H1 (cell line): ENCODE measurements around the gene CMBL. TPM values are rescaled to one million over a fixed set of nuclear protein-coding genes. Genes with fewer than 3 reads are reported as not detected.

Experiments
- CTCF ChIA-PET: fragments of 300-600 bp; sonication (Branson Sonifier 250); formaldehyde crosslinking; loops from one replicate; lab custom pipeline; 2021; ENCODE audit not compliant: partially characterized antibody; lab: Charles Lee
- POLR2A ChIA-PET: fragments of 300-600 bp; sonication (Branson Sonifier 250); formaldehyde crosslinking; loops from one replicate; lab custom pipeline; 2021; ENCODE audit warnings: inconsistent platforms; ENCODE audit not compliant: partially characterized antibody; lab: Charles Lee
- DNase-seq, 2 experiments: peaks; one replicate each; pipeline versions ENCODE4 v3.0.0 to v3.0.0-alpha.2; 2010 to 2022; ENCODE audit warnings: low spot score in 2 of 2, low read depth in 1 of 2, mixed read lengths in 1 of 2
- FAIRE-seq: peaks from 2 replicates; lab custom pipeline; 2011; peaks lifted over from hg19 to GRCh38; lab: Jason Lieb, UNC
- H2AFZ ChIP-seq: 2 replicates; pipeline ENCODE4 v1.8.1; 2012; ENCODE audit warnings: low read length, inconsistent platforms
- H2AK5ac ChIP-seq: 2 replicates; pipeline ENCODE4 v1.6.1; 2013; ENCODE audit warnings: low read depth, low read length
- H2BK120ac ChIP-seq: replicated peaks from 2 replicates; pipeline ENCODE3; 2013; ENCODE audit warnings: low read depth, low read length, inconsistent platforms
- H2BK12ac ChIP-seq: 2 replicates; pipeline ENCODE4 v1.6.1; 2013; ENCODE audit warnings: low read depth, low read length
- H2BK15ac ChIP-seq: 2 replicates; pipeline ENCODE4 v1.6.1; 2013; ENCODE audit warnings: low read length
- H2BK20ac ChIP-seq: 2 replicates; pipeline ENCODE4 v1.6.1; 2013; ENCODE audit warnings: low read length
- H2BK5ac ChIP-seq: 2 replicates; pipeline ENCODE4 v1.6.1; 2013; ENCODE audit warnings: low read depth, low read length
- H3K14ac ChIP-seq: 2 replicates; pipeline ENCODE4 v1.6.1; 2013; ENCODE audit warnings: inconsistent platforms; ENCODE audit not compliant: insufficient read length
- H3K18ac ChIP-seq: 2 replicates; pipeline ENCODE4 v1.6.1; 2013; ENCODE audit warnings: low read length; ENCODE audit errors: extremely low read depth
- H3K23ac ChIP-seq: 2 replicates; pipeline ENCODE4 v1.6.1; 2013; ENCODE audit warnings: inconsistent platforms; ENCODE audit not compliant: insufficient read length
- H3K23me2 ChIP-seq: 2 replicates; pipeline ENCODE4 v1.6.1; 2013; ENCODE audit warnings: low read depth, low read length
- H3K27ac ChIP-seq: 2 replicates; pipeline ENCODE4 v1.6.1; 2011; ENCODE audit warnings: low read depth, low read length, inconsistent platforms
- H3K27me3 ChIP-seq, 4 experiments: replicated peaks in 1 of 4; 1 replicate in 1 of 4; 2 replicates in 3 of 4; pipeline versions ENCODE4 v1.6.1 to v1.8.1; 2011 to 2013; ENCODE audit warnings: low read length in 3 of 4, mild to moderate bottlenecking in 3 of 4, inconsistent platforms in 2 of 4, mixed read lengths in 2 of 4, moderate library complexity in 1 of 4; ENCODE audit not compliant: control insufficient read depth in 3 of 4, insufficient read depth in 3 of 4; ENCODE audit errors: extremely low read depth in 1 of 4
- H3K36me3 ChIP-seq, 4 experiments: 2 replicates each; pipeline versions ENCODE4 v1.6.1 to v1.8.1; 2011 to 2013; ENCODE audit warnings: mild to moderate bottlenecking in 4 of 4, low read length in 3 of 4, moderate library complexity in 2 of 4, control low read depth in 1 of 4, inconsistent platforms in 1 of 4; ENCODE audit not compliant: insufficient read depth in 4 of 4, control insufficient read depth in 2 of 4
- H3K4ac ChIP-seq: replicated peaks from 2 replicates; pipeline ENCODE3; 2013; ENCODE audit warnings: low read length, low read depth, mixed read lengths, inconsistent platforms; ENCODE audit not compliant: insufficient read length
- H3K4me1 ChIP-seq, 4 experiments: replicated peaks in 1 of 4; 1 replicate in 1 of 4; 2 replicates in 3 of 4; pipeline versions ENCODE4 v1.6.1 to v1.8.1; 2011 to 2013; ENCODE audit warnings: low read length in 3 of 4, inconsistent platforms in 2 of 4, mixed read lengths in 1 of 4; ENCODE audit not compliant: insufficient read depth in 4 of 4, control insufficient read depth in 3 of 4
- H3K4me2 ChIP-seq, 2 experiments: 2 replicates each; pipeline versions ENCODE4 v1.6.1 to v1.8.1; 2011 to 2013; ENCODE audit warnings: low read depth in 2 of 2, low read length in 2 of 2, control low read depth in 1 of 2, inconsistent platforms in 1 of 2, mild to moderate bottlenecking in 1 of 2; ENCODE audit not compliant: insufficient read depth in 1 of 2
- H3K4me3 ChIP-seq, 4 experiments: fragments of 200-600, 300-600 bp in 1 of 4; sonication (generic), shearing (Covaris generic), sonication (Bioruptor Twin) in 1 of 4; 2 replicates each; pipeline versions ENCODE4 v1.5.1 to v1.8.1; 2011 to 2016; ENCODE audit warnings: low read length in 4 of 4, low read depth in 3 of 4, control low read depth in 2 of 4, inconsistent platforms in 2 of 4, mild to moderate bottlenecking in 2 of 4, mixed read lengths in 1 of 4, moderate library complexity in 1 of 4; ENCODE audit not compliant: insufficient read depth in 2 of 4; ENCODE audit errors: extremely low read depth in 1 of 4
- H3K56ac ChIP-seq: replicated peaks from 2 replicates; pipeline ENCODE3; 2013; ENCODE audit warnings: low read depth, mild to moderate bottlenecking, mixed read lengths, low read length, inconsistent platforms; ENCODE audit not compliant: insufficient read length
- H3K79me1 ChIP-seq: 2 replicates; pipeline ENCODE4 v1.6.1; 2013; ENCODE audit warnings: low read depth, low read length, control low read depth
- H3K79me2 ChIP-seq, 2 experiments: 2 replicates each; pipeline versions ENCODE4 v1.6.1 to v1.8.1; 2012 to 2013; ENCODE audit warnings: low read length in 2 of 2, mild to moderate bottlenecking in 2 of 2, inconsistent platforms in 1 of 2; ENCODE audit not compliant: insufficient read depth in 2 of 2, control insufficient read depth in 1 of 2
- H3K9ac ChIP-seq, 4 experiments: replicated peaks in 1 of 4; 1 replicate in 1 of 4; 2 replicates in 3 of 4; pipeline versions ENCODE4 v1.6.1 to v1.8.1; 2011 to 2013; ENCODE audit warnings: low read depth in 3 of 4, low read length in 3 of 4, control low read depth in 2 of 4, mild to moderate bottlenecking in 2 of 4, moderate library complexity in 2 of 4, inconsistent platforms in 1 of 4; ENCODE audit errors: extremely low read depth in 1 of 4
- H3K9me3 ChIP-seq, 2 experiments: 2 replicates each; pipeline versions ENCODE4 v1.6.1 to v1.8.1; 2012 to 2013; ENCODE audit warnings: mild to moderate bottlenecking in 2 of 2, moderate library complexity in 2 of 2, control low read depth in 1 of 2, inconsistent platforms in 1 of 2, low read depth in 1 of 2, low read length in 1 of 2, mixed read lengths in 1 of 2; ENCODE audit not compliant: insufficient read depth in 2 of 2
- H4K20me1 ChIP-seq, 2 experiments: replicated peaks in 1 of 2; 2 replicates each; pipeline versions ENCODE3 to v1.8.1; 2011 to 2013; ENCODE audit warnings: inconsistent platforms in 2 of 2, low read length in 2 of 2, mild to moderate bottlenecking in 1 of 2; ENCODE audit not compliant: insufficient read depth in 2 of 2, control insufficient read depth in 1 of 2
- H4K5ac ChIP-seq: 2 replicates; pipeline ENCODE4 v1.6.1; 2013; ENCODE audit warnings: low read length, low read depth, mixed read lengths, inconsistent platforms; ENCODE audit not compliant: insufficient read length
- H4K8ac ChIP-seq: 2 replicates; pipeline ENCODE4 v1.8.0; 2013; ENCODE audit warnings: mild to moderate bottlenecking, moderate library complexity, low read length, inconsistent platforms; ENCODE audit not compliant: insufficient read depth; ENCODE audit errors: extremely low read depth
- H4K91ac ChIP-seq: replicated peaks from 2 replicates; pipeline ENCODE3; 2013; ENCODE audit warnings: low read length, mixed read lengths, inconsistent platforms; ENCODE audit not compliant: insufficient read length
- KDM4A ChIP-seq: IDR thresholded peaks from one replicate; pipeline ENCODE4 v1.7.1; 2012; ENCODE audit warnings: low read depth, mild to moderate bottlenecking, moderate library complexity, low read length, inconsistent platforms; ENCODE audit not compliant: severe bottlenecking
- RAD21 ChIP-seq, 2 experiments: IDR thresholded peaks in 1 of 2; conservative IDR thresholded peaks in 1 of 2; 2 replicates each; pipeline ENCODE4 v1.6.1; 2011; ENCODE audit warnings: low read depth in 2 of 2, low read length in 2 of 2, improper control_type of control experiment in 1 of 2, inconsistent platforms in 1 of 2, mild to moderate bottlenecking in 1 of 2, moderate library complexity in 1 of 2
- RXRA ChIP-seq: IDR thresholded peaks from 2 replicates; pipeline ENCODE4 v1.6.1; 2011; ENCODE audit warnings: low read depth, mild to moderate bottlenecking, low read length, moderate library complexity; ENCODE audit not compliant: insufficient read depth
- SIRT6 ChIP-seq: IDR thresholded peaks from one replicate; pipeline ENCODE4 v1.7.1; 2012; ENCODE audit warnings: low read length, inconsistent platforms
- SRF ChIP-seq: IDR thresholded peaks from 2 replicates; pipeline ENCODE4 v1.6.1; 2011; ENCODE audit warnings: mild to moderate bottlenecking, low read depth, low read length, moderate library complexity
- WGBS, 2 experiments: shearing (Covaris generic) in 1 of 2; methylation state at CpG; one replicate each; pipeline versions ENCODE4 v1.1.6 to v1.1.7; 2013 to 2015; ENCODE audit warnings: low lambda C conversion rate in 2 of 2, mixed read lengths in 2 of 2, inconsistent platforms in 1 of 2, low coverage in 1 of 2, missing lambda C conversion rate in 1 of 2; ENCODE audit not compliant: insufficient replicate concordance in 2 of 2, insufficient coverage in 1 of 2, insufficient read length in 1 of 2; ENCODE audit errors: extremely low coverage in 1 of 2, missing lambda C conversion rate in 1 of 2; 5-methylcytosine and 5-hydroxymethylcytosine counted together
- polyA plus RNA-seq, 7 experiments: library from polyadenylated mRNA; depleted of rRNA in 3 of 7; stranded (reverse) in 5 of 7; unstranded in 2 of 7; fragments of >200 nt in 5 of 7; fragments of 200-250 nt in 2 of 7; gene quantifications; 1 replicate in 5 of 7; 2 replicates in 1 of 7; 4 replicates in 1 of 7; pipeline versions ENCODE4 v1.2.1 to v1.2.3, GENCODE V29; 2011 to 2013; ENCODE audit warnings: missing spikeins in 2 of 7, mixed read lengths in 2 of 7
- total RNA-seq: library from RNA; stranded (reverse); fragmentation: NEBNext Ultra II Directional; extraction: Animal tissue kit (Norgen Biotek cat#: 25700); gene quantifications from 2 replicates; pipeline ENCODE4 v1.2.1, GENCODE V29; 2021

CMBL gene
- total and polyA plus RNA-seq, 2 of the 8 experiments (the other 6 are each of a cell fraction or from before 2014, with no cell fraction given): 27.9 to 32.1 TPM

DNA sequence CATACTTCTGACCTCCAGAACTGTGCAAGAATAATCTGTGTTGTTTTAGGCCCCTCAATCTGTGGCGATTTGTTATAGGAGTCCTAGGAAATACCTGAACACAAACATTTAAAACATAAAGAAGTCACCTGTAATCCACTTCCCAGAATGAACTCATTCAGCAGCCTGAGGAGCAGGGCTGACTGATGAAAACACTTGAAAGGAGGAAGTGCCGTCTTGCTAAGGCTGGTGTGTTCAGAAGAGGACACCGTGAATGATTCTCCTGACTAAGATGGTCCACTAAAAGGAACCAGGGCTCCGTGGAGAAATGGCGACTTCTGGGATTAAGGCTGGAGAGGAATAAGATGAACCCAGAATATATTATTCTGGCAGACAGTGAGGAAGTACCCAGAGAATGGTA, 27.1 kb upstream of the CMBL start:
- FAIRE-seq: no peak
- peaks cover 16 to 46% (median 41%) of the 10 kb centered on the region in 4 experiments for H3K27me3 ChIP-seq

More for the DNA sequence above, 27.1 kb upstream of the CMBL start:
- TF ChIP-seq KDM4A (no peak), RXRA (no peak), SIRT6 (no peak), RAD21 (IDR thresholded peaks at IDR 0.05 in 1 of 2, conservative IDR thresholded peaks at IDR 0.05 in 1 of 2; ENCODE audit: low read depth in 2 of 2, low read length in 2 of 2) (no peak), SRF (no peak)
- H2BK20ac ChIP-seq: no peak overlapping the region
- no peak overlapping the region for H3K4me3 ChIP-seq
- H2BK15ac ChIP-seq: no peak overlapping the region
- H3K56ac ChIP-seq: no peak overlapping the region
- WGBS, 2 experiments: 92% methylated on average over 5 of the region's 5 CpGs; no CpG with 5 or more reads in 1 of the 2 experiments
- no peaks in the 10 kb centered on the region for H3K36me3 ChIP-seq
- no peak overlapping the region for H4K91ac ChIP-seq
- no peak overlapping the region for H3K9ac ChIP-seq
- H2BK12ac ChIP-seq: no peak overlapping the region
- H2BK5ac ChIP-seq: no peak overlapping the region
- peaks cover 5% of the 10 kb centered on the region; the same call in 1 of the 2 replicates for H3K23me2 ChIP-seq
- no peak overlapping the region for H2AFZ ChIP-seq
- no peaks in the 10 kb centered on the region for H3K9me3 ChIP-seq
- no peak overlapping the region for H3K4ac ChIP-seq
- H2AK5ac ChIP-seq: no peak overlapping the region
- no peak overlapping the region for H3K18ac ChIP-seq
- H4K8ac ChIP-seq: no peak overlapping the region
- ChIA-PET CTCF (no interaction called here), POLR2A (interaction anchor here (0.6 to 0.8 kb wide), 2 partner anchors 70 to 88 kb away, joined by 3 to 6 read pairs; no protein-coding TSS in a partner anchor)
- no peak overlapping the region for H2BK120ac ChIP-seq
- DNase-seq: peak in 1 of 2 experiments; percentile 27
- no peaks in the 10 kb centered on the region for H4K20me1 ChIP-seq
- H3K4me2 ChIP-seq: no peak overlapping the region
- H3K23ac ChIP-seq: no peak overlapping the region
- no peaks in the 10 kb centered on the region for H3K79me1 ChIP-seq
- H3K79me2 ChIP-seq: no peaks in the 10 kb centered on the region
- H4K5ac ChIP-seq: no peak overlapping the region
- H3K14ac ChIP-seq: no peak overlapping the region
- peaks cover 0 to 13% (median 6%) of the 10 kb centered on the region in 4 experiments; a peak in 5 of 7 replicates for H3K4me1 ChIP-seq
- H3K27ac ChIP-seq: no peak overlapping the region
